HEK293 (cell line): ENCODE data around the gene KDELR1.

Experiments
- CTCF ChIA-PET: fragments of 350-600 bp; formaldehyde crosslinking; extraction: SDS; loops from one replicate; lab custom pipeline; 2021; ENCODE audit warnings: antibody characterized with exemption; lab: Yijun Ruan, JAX
- POLR2A ChIA-PET: fragments of 300-600 bp; formaldehyde crosslinking; extraction: SDS; loops from one replicate; lab custom pipeline; 2020; ENCODE audit warnings: antibody characterized with exemption, inconsistent platforms; lab: Yijun Ruan, JAX
- H3K27ac ChIP-seq: fragments of 200-500 bp; sonication (Bioruptor generic); 2 replicates; pipeline ENCODE4 v1.5.1; 2014; ENCODE audit warnings: low read depth, low read length, control low read depth, inconsistent platforms; ENCODE audit errors: extremely low read depth
- H3K36me3 ChIP-seq, 2 experiments: fragments of 200-500 bp in 1 of 2; sonication (Bioruptor generic) in 1 of 2; 1 replicate in 1 of 2; 2 replicates in 1 of 2; pipeline ENCODE4 v1.5.1; 2014 to 2017; ENCODE audit warnings: inconsistent platforms in 2 of 2, low read length in 2 of 2; ENCODE audit not compliant: control insufficient read depth in 2 of 2, insufficient read depth in 1 of 2
- H3K4me1 ChIP-seq: fragments of 200-500 bp; sonication (Bioruptor generic); 2 replicates; pipeline ENCODE4 v1.5.1; 2014; ENCODE audit warnings: mild to moderate bottlenecking, low read length, inconsistent platforms; ENCODE audit not compliant: control insufficient read depth, insufficient read depth
- H3K4me3 ChIP-seq: 2 replicates; pipeline ENCODE4 v1.5.1; 2011; ENCODE audit warnings: low read depth, mild to moderate bottlenecking, control low read depth, low read length, moderate library complexity
- H3K9me3 ChIP-seq: fragments of 200-500 bp; sonication (Bioruptor generic); 2 replicates; pipeline ENCODE4 v1.5.1; 2014; ENCODE audit warnings: low read depth, low read length, inconsistent platforms; ENCODE audit not compliant: control insufficient read depth, insufficient read depth
- KLF9 ChIP-seq: fragments of 450-650 bp; formaldehyde crosslinking; IDR thresholded peaks from 2 replicates; pipeline ENCODE4 v1.5.1; 2016; ENCODE audit warnings: missing biosample characterization, missing genetic modification characterization, low read depth
- SCRT2 ChIP-seq: fragments of 450-650 bp; formaldehyde crosslinking; IDR thresholded peaks from 2 replicates; pipeline ENCODE4 v1.5.1; 2016; ENCODE audit warnings: missing biosample characterization, missing genetic modification characterization
- ZBTB1 ChIP-seq: fragments of 450-650 bp; formaldehyde crosslinking; IDR thresholded peaks from 2 replicates; pipeline ENCODE4 v1.5.1; 2016; ENCODE audit warnings: missing biosample characterization, missing genetic modification characterization
- ZBTB7A ChIP-seq: fragments of 450-650 bp; formaldehyde crosslinking; IDR thresholded peaks from 2 replicates; pipeline ENCODE4 v1.5.1; 2016; ENCODE audit warnings: low read depth, missing biosample characterization, missing genetic modification characterization
- ZFP69B ChIP-seq: fragments of 450-650 bp; formaldehyde crosslinking; IDR thresholded peaks from 2 replicates; pipeline ENCODE4 v1.5.1; 2016; ENCODE audit warnings: missing biosample characterization, missing genetic modification characterization
- ZNF112 ChIP-seq: fragments of 450-650 bp; formaldehyde crosslinking; IDR thresholded peaks from 2 replicates; pipeline ENCODE4 v1.5.0; 2017; ENCODE audit warnings: missing biosample characterization, missing genetic modification characterization
- ZNF133 ChIP-seq: fragments of 450-650 bp; formaldehyde crosslinking; IDR thresholded peaks from 2 replicates; pipeline ENCODE4 v1.5.1; 2016; ENCODE audit warnings: missing biosample characterization, missing genetic modification characterization
- ZNF140 ChIP-seq: fragments of 450-650 bp; formaldehyde crosslinking; IDR thresholded peaks from 2 replicates; pipeline ENCODE4 v1.5.1; 2016; ENCODE audit warnings: missing biosample characterization, missing genetic modification characterization
- ZNF23 ChIP-seq: fragments of 450-650 bp; formaldehyde crosslinking; IDR thresholded peaks from 2 replicates; pipeline ENCODE4 v1.5.1; 2016; ENCODE audit warnings: missing biosample characterization, missing genetic modification characterization, borderline replicate concordance
- ZNF239 ChIP-seq: fragments of 450-650 bp; formaldehyde crosslinking; IDR thresholded peaks from 2 replicates; pipeline ENCODE4 v1.5.1; 2016; ENCODE audit warnings: missing biosample characterization, missing genetic modification characterization
- ZNF24 ChIP-seq: fragments of 450-650 bp; formaldehyde crosslinking; IDR thresholded peaks from 2 replicates; pipeline ENCODE4 v1.5.1; 2016; ENCODE audit warnings: missing biosample characterization, missing genetic modification characterization
- ZNF280C ChIP-seq: fragments of 450-650 bp; formaldehyde crosslinking; IDR thresholded peaks from 2 replicates; pipeline ENCODE4 v1.5.1; 2016; ENCODE audit warnings: missing biosample characterization, missing genetic modification characterization
- ZNF324 ChIP-seq: fragments of 450-650 bp; formaldehyde crosslinking; IDR thresholded peaks from 2 replicates; pipeline ENCODE4 v1.5.1; 2016; ENCODE audit warnings: missing biosample characterization, missing genetic modification characterization
- ZNF350 ChIP-seq: fragments of 450-650 bp; formaldehyde crosslinking; IDR thresholded peaks from 2 replicates; pipeline ENCODE4 v1.5.0; 2017; ENCODE audit warnings: missing biosample characterization, mild to moderate bottlenecking, missing genetic modification characterization
- ZNF362 ChIP-seq: fragments of 450-650 bp; formaldehyde crosslinking; IDR thresholded peaks from 2 replicates; pipeline ENCODE4 v1.5.1; 2016; ENCODE audit warnings: missing biosample characterization, missing genetic modification characterization
- ZNF426 ChIP-seq: fragments of 450-650 bp; formaldehyde crosslinking; IDR thresholded peaks from 2 replicates; pipeline ENCODE4 v1.5.1; 2017; ENCODE audit warnings: missing biosample characterization, missing genetic modification characterization, mild to moderate bottlenecking, inconsistent platforms, moderate library complexity
- ZNF488 ChIP-seq: fragments of 450-650 bp; formaldehyde crosslinking; IDR thresholded peaks from 2 replicates; pipeline ENCODE4 v1.5.1; 2016; ENCODE audit warnings: missing biosample characterization, missing genetic modification characterization
- ZNF513 ChIP-seq: fragments of 450-650 bp; IDR thresholded peaks from 2 replicates; pipeline ENCODE4 v1.5.1; 2018; ENCODE audit warnings: missing biosample characterization, missing genetic modification characterization
- ZNF518A ChIP-seq: fragments of 450-650 bp; formaldehyde crosslinking; conservative IDR thresholded peaks from 2 replicates; pipeline ENCODE4 v1.5.1; 2016; ENCODE audit warnings: low read depth, missing biosample characterization, missing genetic modification characterization
- ZNF558 ChIP-seq: fragments of 450-650 bp; formaldehyde crosslinking; IDR thresholded peaks from 2 replicates; pipeline ENCODE4 v1.5.1; 2016; ENCODE audit warnings: missing biosample characterization, missing genetic modification characterization
- ZNF585B ChIP-seq: fragments of 450-650 bp; formaldehyde crosslinking; IDR thresholded peaks from 2 replicates; pipeline ENCODE4 v1.5.1; 2016; ENCODE audit warnings: missing biosample characterization, missing genetic modification characterization
- ZNF677 ChIP-seq: fragments of 450-650 bp; IDR thresholded peaks from 2 replicates; pipeline ENCODE4 v1.5.0; 2018; ENCODE audit warnings: missing biosample characterization, mild to moderate bottlenecking, missing genetic modification characterization, moderate library complexity
- ZNF777 ChIP-seq: fragments of 450-650 bp; formaldehyde crosslinking; IDR thresholded peaks from 2 replicates; pipeline ENCODE4 v1.5.1; 2017; ENCODE audit warnings: missing biosample characterization, missing genetic modification characterization, borderline replicate concordance

The KDELR1 gene

GRCh38 chr19:48371367-48371766, 20.0 kb downstream of the KDELR1 start:
- H3K27ac ChIP-seq = no peak overlapping the region
- ChIA-PET POLR2A (interaction anchor here (0.5 to 1.1 kb wide), 3 partner anchors 39 to 50 kb away, joined by 4 to 5 read pairs (median 4); no protein-coding TSS in a partner anchor), CTCF (interaction anchor here (0.6 kb wide), 1 partner anchor 16 kb away, joined by 3 read pairs; no protein-coding TSS in a partner anchor)
- H3K36me3 ChIP-seq = no peaks in the 10 kb centered on the region; a peak in 1 of 3 replicates
- TF ChIP-seq ZNF24 = no peak
- no peak for TF ChIP-seq ZNF513 (tag by site-specific recombination)
- TF ChIP-seq ZNF350 = no peak
- TF ChIP-seq ZNF362 (tag by site-specific recombination) = 0 out of 2 replicates have a peak, but pooled peaks have one; percentile 13
- peaks cover 12% of the 10 kb centered on the region for H3K4me1 ChIP-seq
- H3K9me3 ChIP-seq = no peaks in the 10 kb centered on the region
- H3K4me3 ChIP-seq = no peak overlapping the region

GRCh38 chr19:48370955-48371354, 20.4 kb downstream of the KDELR1 start:
- no peaks in the 10 kb centered on the region for H3K9me3 ChIP-seq
- no peak overlapping the region for H3K27ac ChIP-seq
- TF ChIP-seq ZNF239 (tag by site-specific recombination) = no peak
- no peak for TF ChIP-seq ZNF112 (tag by site-specific recombination)
- no peak for TF ChIP-seq ZNF558 (tag by site-specific recombination)
- no peak for TF ChIP-seq ZNF426 (tag by site-specific recombination)
- TF ChIP-seq ZNF133 = no peak
- no peak for TF ChIP-seq ZNF677
- TF ChIP-seq ZNF777 (tag by site-specific recombination) = no peak
- no peak for TF ChIP-seq ZNF140 (tag by site-specific recombination)
- no peak for TF ChIP-seq ZNF324
- TF ChIP-seq ZNF488 (tag by site-specific recombination) = no peak
- TF ChIP-seq ZNF585B = no peak
- no peak for TF ChIP-seq ZBTB1
- no peak overlapping the region for H3K4me3 ChIP-seq
- H3K36me3 ChIP-seq = no peaks in the 10 kb centered on the region; a peak in 1 of 3 replicates
- POLR2A ChIA-PET = interaction anchor here (0.5 to 1.1 kb wide), 3 partner anchors 39 to 50 kb away, joined by 4 to 5 read pairs (median 4); no protein-coding TSS in a partner anchor
- CTCF ChIA-PET = interaction anchor here (1.0 kb wide), 1 partner anchor 20 kb away, joined by 4 read pairs; the partner anchor contains the start of gene KDELR1
- H3K4me1 ChIP-seq = peaks cover 12% of the 10 kb centered on the region

- peaks cover 16% of the 10 kb centered on the region for H3K4me1 ChIP-seq
- H3K27ac ChIP-seq = no peak overlapping the region
- H3K9me3 ChIP-seq = no peaks in the 10 kb centered on the region
- CTCF ChIA-PET = no interaction called here
- H3K4me3 ChIP-seq = no peak overlapping the region
- POLR2A ChIA-PET = no interaction called here
- H3K36me3 ChIP-seq = no peaks in the 10 kb centered on the region; a peak in 1 of 3 replicates
- no peak for TF ChIP-seq SCRT2 (tag by site-specific recombination)
- no peak for TF ChIP-seq ZNF518A (tag by site-specific recombination)
- TF ChIP-seq ZNF23 (tag by site-specific recombination) = no peak
- no peak for TF ChIP-seq ZFP69B (tag by site-specific recombination)
- TF ChIP-seq ZBTB7A (tag by site-specific recombination) = no peak
- TF ChIP-seq ZNF280C (tag by site-specific recombination) = no peak
- TF ChIP-seq KLF9 (tag by site-specific recombination) = no peak
Measured at GRCh38 chr19:48368936-48369335, 22.4 kb downstream of the KDELR1 start.
